H1 (cell line): ENCODE results near the gene UBTD1. TPM values are rescaled to one million over a fixed set of nuclear protein-coding genes. Genes with fewer than 3 reads are reported as not detected.

ENCODE experiments used
- BRCA1 ChIP-seq: IDR thresholded peaks from 2 replicates; pipeline ENCODE4 v1.6.1; 2012; ENCODE audit warnings: low read depth, low read length, improper control_type of control experiment
- CHD1 ChIP-seq: IDR thresholded peaks from 2 replicates; pipeline ENCODE4 v1.6.1; 2012; ENCODE audit warnings: low read depth, low read length, improper control_type of control experiment
- CHD2 ChIP-seq: IDR thresholded peaks from 2 replicates; pipeline ENCODE4 v1.6.1; 2012; ENCODE audit warnings: low read length, improper control_type of control experiment
- CREB1 ChIP-seq: IDR thresholded peaks from 2 replicates; pipeline ENCODE4 v1.6.1; 2012; ENCODE audit warnings: inconsistent platforms
- EGR1 ChIP-seq: IDR thresholded peaks from 2 replicates; pipeline ENCODE4 v1.6.1; 2011; ENCODE audit warnings: low read depth, low read length, borderline replicate concordance
- KDM1A ChIP-seq: fragments of 200-600, 300-600 bp; sonication (generic); IDR thresholded peaks from 2 replicates; pipeline ENCODE4 v1.7.1; 2016; ENCODE audit warnings: mild to moderate bottlenecking, low read length, borderline replicate concordance
- KDM4A ChIP-seq: IDR thresholded peaks from one replicate; pipeline ENCODE4 v1.7.1; 2012; ENCODE audit warnings: low read depth, mild to moderate bottlenecking, moderate library complexity, low read length, inconsistent platforms; ENCODE audit not compliant: severe bottlenecking
- RFX5 ChIP-seq: IDR thresholded peaks from 2 replicates; pipeline ENCODE4 v1.6.1; 2011; ENCODE audit warnings: low read depth, low read length, improper control_type of control experiment, borderline replicate concordance
- RXRA ChIP-seq: IDR thresholded peaks from 2 replicates; pipeline ENCODE4 v1.6.1; 2011; ENCODE audit warnings: low read depth, mild to moderate bottlenecking, low read length, moderate library complexity; ENCODE audit not compliant: insufficient read depth
- SIX5 ChIP-seq: IDR thresholded peaks from 2 replicates; pipeline ENCODE4 v1.6.1; 2011; ENCODE audit warnings: mild to moderate bottlenecking, low read depth, low read length
- TBP ChIP-seq: IDR thresholded peaks from 2 replicates; pipeline ENCODE4 v1.6.1; 2011; ENCODE audit warnings: low read depth, low read length, improper control_type of control experiment
- polyA plus RNA-seq, 7 experiments: library from polyadenylated mRNA; depleted of rRNA in 3 of 7; stranded (reverse) in 5 of 7; unstranded in 2 of 7; fragments of >200 nt in 5 of 7; fragments of 200-250 nt in 2 of 7; gene quantifications; 1 replicate in 5 of 7; 2 replicates in 1 of 7; 4 replicates in 1 of 7; pipeline versions ENCODE4 v1.2.1 to v1.2.3, GENCODE V29; 2011 to 2013; ENCODE audit warnings: missing spikeins in 2 of 7, mixed read lengths in 2 of 7
- total RNA-seq: library from RNA; stranded (reverse); fragmentation: NEBNext Ultra II Directional; extraction: Animal tissue kit (Norgen Biotek cat#: 25700); gene quantifications from 2 replicates; pipeline ENCODE4 v1.2.1, GENCODE V29; 2021

The UBTD1 gene
- total and polyA plus RNA-seq, 2 of the 8 experiments (the other 6 are each of a cell fraction or from before 2014, with no cell fraction given) = 22.3 to 36.2 TPM

GRCh38 chr10:97522071-97522470 is 23.3 kb downstream of the UBTD1 start (continued):
- TF ChIP-seq RXRA = no peak
- no peak for TF ChIP-seq CHD1
- TF ChIP-seq TBP = no peak
- no peak for TF ChIP-seq EGR1
- TF ChIP-seq KDM4A = no peak
- TF ChIP-seq RFX5 = no peak
- no peak for TF ChIP-seq BRCA1
- no peak for TF ChIP-seq CHD2
- no peak for TF ChIP-seq CREB1
- TF ChIP-seq KDM1A = no peak
- TF ChIP-seq SIX5 = no peak
